ENCODE data around the gene PLEKHG1.

DNA sequence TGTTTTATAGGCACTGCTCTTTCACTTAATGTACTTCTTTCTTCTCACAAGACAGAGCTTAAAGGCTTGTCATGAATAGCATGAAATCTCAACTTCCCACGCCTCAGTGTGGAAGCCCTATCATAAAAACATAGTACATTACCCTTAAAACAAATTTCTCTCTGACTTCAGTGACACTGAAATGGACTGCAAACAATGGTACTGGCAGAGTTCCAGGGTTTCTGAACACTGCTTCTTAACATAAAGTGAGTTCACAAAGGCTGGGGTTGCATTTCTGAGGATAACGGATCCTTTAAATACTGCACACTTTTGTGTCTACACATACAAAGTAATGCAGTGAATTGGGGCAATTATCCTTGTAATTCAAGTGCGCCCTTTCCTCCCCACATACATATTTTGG is 32.3 kb upstream of the PLEKHG1 start:
- TF ChIP-seq, protein P1, sequence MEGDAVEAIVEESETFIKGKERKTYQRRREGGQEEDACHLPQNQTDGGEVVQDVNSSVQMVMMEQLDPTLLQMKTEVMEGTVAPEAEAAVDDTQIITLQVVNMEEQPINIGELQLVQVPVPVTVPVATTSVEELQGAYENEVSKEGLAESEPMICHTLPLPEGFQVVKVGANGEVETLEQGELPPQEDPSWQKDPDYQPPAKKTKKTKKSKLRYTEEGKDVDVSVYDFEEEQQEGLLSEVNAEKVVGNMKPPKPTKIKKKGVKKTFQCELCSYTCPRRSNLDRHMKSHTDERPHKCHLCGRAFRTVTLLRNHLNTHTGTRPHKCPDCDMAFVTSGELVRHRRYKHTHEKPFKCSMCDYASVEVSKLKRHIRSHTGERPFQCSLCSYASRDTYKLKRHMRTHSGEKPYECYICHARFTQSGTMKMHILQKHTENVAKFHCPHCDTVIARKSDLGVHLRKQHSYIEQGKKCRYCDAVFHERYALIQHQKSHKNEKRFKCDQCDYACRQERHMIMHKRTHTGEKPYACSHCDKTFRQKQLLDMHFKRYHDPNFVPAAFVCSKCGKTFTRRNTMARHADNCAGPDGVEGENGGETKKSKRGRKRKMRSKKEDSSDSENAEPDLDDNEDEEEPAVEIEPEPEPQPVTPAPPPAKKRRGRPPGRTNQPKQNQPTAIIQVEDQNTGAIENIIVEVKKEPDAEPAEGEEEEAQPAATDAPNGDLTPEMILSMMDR (IDR thresholded peaks at IDR 0.05) = no peak
- TF ChIP-seq EP300 (IDR thresholded peaks at IDR 0.05) (no peak), POLR2A (IDR thresholded peaks at IDR 0.05) (no peak)
